Measurements from ENCODE around the gene TMED3.
"Not testable (repeated sequence)": the region's sequence is repeated elsewhere in the genome, so short reads cannot be mapped to it uniquely, and the experiment has no call there.

The TMED3 gene

GRCh38 chr15:79319973-79320372, 9.1 kb downstream of the TMED3 start:
- not testable (repeated sequence) for DNase-seq

- DNase-seq = no peak
Measured at GRCh38 chr15:79321876-79322275, 11.0 kb downstream of the TMED3 start.

GRCh38 chr15:79322306-79322705, 11.4 kb downstream of the TMED3 start:
- DNase-seq = no peak

- no peak for DNase-seq
Measured at GRCh38 chr15:79322945-79323344, 12.0 kb downstream of the TMED3 start.

- DNase-seq = no peak
Measured at GRCh38 chr15:79329171-79329611, 18.3 kb downstream of the TMED3 start.

GRCh38 chr15:79332824-79333510, 22.1 kb downstream of the TMED3 start:
- no peak for DNase-seq

- DNase-seq = no peak
Measured at GRCh38 chr15:79337591-79337990, 26.7 kb downstream of the TMED3 start.

GRCh38 chr15:79339588-79340314, 28.8 kb downstream of the TMED3 start:
- no peak for DNase-seq

- no peak for DNase-seq
Measured at GRCh38 chr15:79340315-79340602, 29.3 kb downstream of the TMED3 start.

- DNase-seq = no peak
Measured at GRCh38 chr15:79341396-79341795, 30.5 kb downstream of the TMED3 start.

GRCh38 chr15:79349525-79349924, 38.6 kb downstream of the TMED3 start:
- DNase-seq = no peak

GRCh38 chr15:79352206-79352605, 41.3 kb downstream of the TMED3 start:
- no peak for DNase-seq

GRCh38 chr15:79357566-79357965, 46.7 kb downstream of the TMED3 start:
- no peak for DNase-seq

GRCh38 chr15:79358069-79358468, 47.2 kb downstream of the TMED3 start:
- no peak for DNase-seq

GRCh38 chr15:79364571-79365240, 53.8 kb downstream of the TMED3 start:
- no peak for DNase-seq

GRCh38 chr15:79365765-79366164, 54.9 kb downstream of the TMED3 start:
- no peak for DNase-seq

- DNase-seq = no peak
Measured at GRCh38 chr15:79366691-79367090, 55.8 kb downstream of the TMED3 start.

- no peak for DNase-seq
Measured at GRCh38 chr15:79370716-79371115, 59.8 kb downstream of the TMED3 start.

GRCh38 chr15:79371591-79371990, 60.7 kb downstream of the TMED3 start:
- no peak for DNase-seq

GRCh38 chr15:79372428-79372827, 61.5 kb downstream of the TMED3 start:
- no peak for DNase-seq

Data from stimulated activated CD4-positive, alpha-beta T cell treated with anti-CD3 and anti-CD28 coated beads, Interleukin-15, amount 100 ng/mL, for 24 hours (primary cell).